Common myeloid progenitor, CD34-positive (primary cell): ENCODE results near the gene ANKRD6.

Experiments used
- CTCF ChIA-PET: fragments of 350-600 bp; sonication (Branson Sonifier 250); formaldehyde crosslinking; loops from one replicate; lab custom pipeline; 2021; ENCODE audit warnings: antibody characterized with exemption; lab: Charles Lee
- POLR2A ChIA-PET: fragments of 350-600 bp; sonication (Branson Sonifier 250); formaldehyde crosslinking; loops from one replicate; lab custom pipeline; 2021; ENCODE audit warnings: antibody characterized with exemption; lab: Charles Lee
- DNase-seq, 3 donors: peaks; one replicate each; pipeline versions ENCODE4 v3.0.0 to v3.0.0-alpha.2; 2013
- H3K27ac ChIP-seq, 2 experiments: 1 replicate in 1 of 2; 2 replicates in 1 of 2; pipeline ENCODE4 v1.7.0; 2013; ENCODE audit warnings: inconsistent platforms in 2 of 2, low read length in 2 of 2, mild to moderate bottlenecking in 2 of 2, low read depth in 1 of 2, moderate library complexity in 1 of 2; ENCODE audit not compliant: severe bottlenecking in 2 of 2, insufficient read depth in 1 of 2, poor library complexity in 1 of 2
- H3K27me3 ChIP-seq, 5 experiments: replicated peaks in 2 of 5; 1 replicate in 3 of 5; 2 replicates in 2 of 5; pipeline versions ENCODE4 v1.6.1 to v1.7.0; 2013; ENCODE audit warnings: low read length in 4 of 5, mild to moderate bottlenecking in 2 of 5, moderate library complexity in 2 of 5, inconsistent platforms in 1 of 5; ENCODE audit not compliant: insufficient read depth in 5 of 5, control insufficient read depth in 4 of 5
- H3K36me3 ChIP-seq, 4 experiments: 1 replicate in 2 of 4; 2 replicates in 2 of 4; pipeline versions ENCODE4 v1.6.1 to v1.7.0; 2013; ENCODE audit warnings: low read length in 3 of 4, control low read depth in 1 of 4, mild to moderate bottlenecking in 1 of 4; ENCODE audit not compliant: control insufficient read depth in 4 of 4, insufficient read depth in 4 of 4
- H3K4me1 ChIP-seq, 4 experiments: 1 replicate in 3 of 4; 2 replicates in 1 of 4; pipeline versions ENCODE4 v1.6.1 to v1.7.1; 2013; ENCODE audit warnings: low read length in 3 of 4, mild to moderate bottlenecking in 3 of 4, control low read depth in 1 of 4, inconsistent platforms in 1 of 4, moderate library complexity in 1 of 4; ENCODE audit not compliant: control insufficient read depth in 4 of 4, insufficient read depth in 4 of 4; ENCODE audit errors: control extremely low read depth in 1 of 4
- H3K4me3 ChIP-seq, 7 experiments: 1 replicate in 4 of 7; 2 replicates in 3 of 7; pipeline versions ENCODE4 v1.5.1 to v1.7.0; 2013; ENCODE audit warnings: mild to moderate bottlenecking in 7 of 7, low read length in 6 of 7, moderate library complexity in 6 of 7, inconsistent platforms in 2 of 7, low read depth in 2 of 7, control low read depth in 1 of 7; ENCODE audit not compliant: insufficient read depth in 4 of 7, control insufficient read depth in 1 of 7; ENCODE audit errors: extremely low read depth in 1 of 7
- H3K9me3 ChIP-seq, 5 experiments: 1 replicate in 4 of 5; 2 replicates in 1 of 5; pipeline versions ENCODE4 v1.6.1 to v1.7.1; 2013; ENCODE audit warnings: low read length in 4 of 5, mild to moderate bottlenecking in 2 of 5, inconsistent platforms in 1 of 5, low read depth in 1 of 5, moderate library complexity in 1 of 5; ENCODE audit not compliant: control insufficient read depth in 4 of 5, insufficient read depth in 2 of 5; ENCODE audit errors: control extremely low read depth in 1 of 5
- WGBS: methylation state at CpG from one replicate; pipeline ENCODE4 v1.1.5; 2013; ENCODE audit not compliant: insufficient coverage; 5-methylcytosine and 5-hydroxymethylcytosine counted together

Gene ANKRD6

GRCh38 chr6:89680551-89680950 lies 247.6 kb downstream of the ANKRD6 start:
- no peak for DNase-seq
- no peaks in the 10 kb centered on the region for H3K4me1 ChIP-seq
- CTCF ChIA-PET = no interaction called here
- POLR2A ChIA-PET = no interaction called here
- no peaks in the 10 kb centered on the region for H3K27me3 ChIP-seq
- H3K36me3 ChIP-seq = peaks cover 34 to 90% (median 72%) of the 10 kb centered on the region in 4 experiments
- H3K27ac ChIP-seq = no peak overlapping the region
- WGBS = 95% methylated on average over 7 of the region's 7 CpGs
- H3K4me3 ChIP-seq = no peak overlapping the region
- H3K9me3 ChIP-seq = no peaks in the 10 kb centered on the region

DNA sequence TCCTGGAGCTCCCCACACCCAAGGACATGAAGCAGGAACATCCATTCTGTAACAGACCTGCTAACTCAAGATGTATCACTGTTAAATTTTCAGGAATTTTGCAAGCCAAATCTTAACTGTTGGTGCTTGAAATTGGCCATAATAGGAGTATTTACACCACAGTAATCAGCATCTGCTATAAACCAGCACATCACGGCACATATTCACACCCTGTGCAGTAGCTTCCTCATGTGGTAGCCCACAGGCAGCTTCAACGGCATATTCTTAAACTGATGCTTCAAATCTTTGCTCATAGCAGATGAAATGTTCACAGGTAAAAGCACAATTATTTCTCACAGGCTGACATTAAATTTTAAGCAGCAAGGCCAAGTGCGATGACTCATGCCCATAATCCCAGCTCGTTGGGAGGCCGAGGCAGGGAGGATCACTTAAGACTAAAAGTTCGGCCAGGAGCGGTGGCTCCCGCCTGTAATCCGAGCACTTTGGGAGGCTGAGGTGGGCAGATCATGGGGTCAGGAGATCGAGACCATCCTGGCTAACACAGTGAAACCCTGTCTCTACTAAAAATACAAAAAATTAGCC lies 249.1 kb downstream of the ANKRD6 start:
- ChIA-PET POLR2A (no interaction called here), CTCF (no interaction called here)
- no peak overlapping the region for H3K4me3 ChIP-seq
- H3K27me3 ChIP-seq = no peaks in the 10 kb centered on the region
- H3K4me1 ChIP-seq = no peaks in the 10 kb centered on the region
- 91% methylated on average over 8 of the region's 10 CpGs for WGBS
- peaks cover 35 to 90% (median 73%) of the 10 kb centered on the region in 4 experiments for H3K36me3 ChIP-seq
- no peaks in the 10 kb centered on the region for H3K9me3 ChIP-seq
- H3K27ac ChIP-seq = no peak overlapping the region
- DNase-seq = no peak

GRCh38 chr6:89682991-89683390 lies 250.0 kb downstream of the ANKRD6 start:
- WGBS = no CpG with 5 or more reads among the region's 1 CpG
- H3K36me3 ChIP-seq = peaks cover 43 to 91% (median 74%) of the 10 kb centered on the region in 4 experiments

More at GRCh38 chr6:89682991-89683390, 250.0 kb downstream of the ANKRD6 start:
- no peak for DNase-seq
- H3K4me1 ChIP-seq = no peaks in the 10 kb centered on the region
- H3K27me3 ChIP-seq = no peaks in the 10 kb centered on the region
- H3K9me3 ChIP-seq = no peaks in the 10 kb centered on the region
- no peak overlapping the region for H3K27ac ChIP-seq
- ChIA-PET CTCF (interaction anchor here (1.0 kb wide), 1 partner anchor 50 kb away, joined by 3 read pairs; no protein-coding TSS in a partner anchor), POLR2A (no interaction called here)
- no peak overlapping the region for H3K4me3 ChIP-seq
